Hair follicular keratinocyte (primary cell): ENCODE measurements around the gene RHAG. TPM values are rescaled to one million over a fixed set of nuclear protein-coding genes. Genes with fewer than 3 reads are reported as not detected.

Experiments
- total RNA-seq: library from RNA; depleted of rRNA; stranded (reverse); fragments of >200 nt; gene quantifications from 2 replicates; pipeline ENCODE4 v1.2.3, GENCODE V29; 2015

The RHAG gene
- not detected in 2 replicates for total RNA-seq

GRCh38 chr6:49636713-49637349, at the start of gene RHAG:
Gene RHAG, minus strand, starts transcription at chr6:49636839. Its CDS starts 27 bp downstream, at chr6:49636812.

Other genes starting within 250 kb of the RHAG start
- gene MMUT, start 173.6 kb downstream of the RHAG start, total RNA-seq = 7.2 and 10.8 TPM in 2 replicates
- 6.6 and 10.5 TPM in 2 replicates for gene CENPQ, start 173.5 kb downstream of the RHAG start, total RNA-seq
- not detected in 2 replicates for gene GLYATL3, start 136.9 kb downstream of the RHAG start, total RNA-seq
- gene C6orf141, start 86.2 kb downstream of the RHAG start, total RNA-seq = 21.5 and 23.2 TPM in 2 replicates
- gene CRISP2, start 76.7 kb upstream of the RHAG start, total RNA-seq = not detected in 2 replicates
- not detected in 2 replicates for gene CRISP3, start 107.5 kb upstream of the RHAG start, total RNA-seq
- gene PGK2, start 150.4 kb upstream of the RHAG start, total RNA-seq = not detected in 2 replicates
- gene CRISP1, start 229.7 kb upstream of the RHAG start, total RNA-seq = not detected in 2 replicates